ENCODE results near the gene BICDL1. TPM values are rescaled to one million over a fixed set of nuclear protein-coding genes. Genes with fewer than 3 reads are reported as not detected.

Gene BICDL1
- total and polyA plus RNA-seq, 2 donors (not counting 3 experiments of a cell fraction or from before 2014, with no cell fraction given) = 0.19 TPM; not detected in 1

DNA sequence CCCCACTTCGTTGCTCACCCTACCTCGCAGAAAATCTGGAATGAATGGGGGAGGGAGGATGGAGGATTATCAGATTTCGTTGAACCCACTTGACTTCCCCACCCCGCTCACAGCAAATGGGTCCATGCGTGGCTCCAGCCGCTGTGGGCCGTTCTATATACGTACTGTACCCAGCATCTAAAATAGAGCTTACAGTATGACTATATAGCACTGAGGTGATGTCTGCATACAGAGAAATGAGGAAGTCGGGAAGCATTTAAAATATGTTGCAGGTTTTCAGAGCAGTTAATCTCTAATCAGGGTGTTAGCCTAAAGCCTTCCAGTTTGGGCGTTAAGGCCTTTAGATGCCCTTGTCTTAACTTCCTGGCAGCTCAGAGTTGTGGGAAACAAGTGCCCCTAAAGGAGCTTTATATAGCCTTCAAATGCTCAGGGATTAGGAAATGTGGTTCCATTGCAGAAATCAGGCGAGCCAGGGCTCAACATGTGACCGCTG lies 1.4 kb downstream of the BICDL1 start:
- no peaks in the 10 kb centered on the region for H4K20me1 ChIP-seq (replicated peaks; ENCODE audit: control insufficient read depth, extremely low read depth, insufficient read depth, low read length)
- TF ChIP-seq, protein P1, sequence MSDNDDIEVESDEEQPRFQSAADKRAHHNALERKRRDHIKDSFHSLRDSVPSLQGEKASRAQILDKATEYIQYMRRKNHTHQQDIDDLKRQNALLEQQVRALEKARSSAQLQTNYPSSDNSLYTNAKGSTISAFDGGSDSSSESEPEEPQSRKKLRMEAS (IDR thresholded peaks at IDR 0.05; ENCODE audit: insufficient read depth, insufficient read length) = no peak
- TF ChIP-seq EZH2 (IDR thresholded peaks at IDR 0.05; ENCODE audit: borderline replicate concordance, low read depth, low read length, severe bottlenecking) (peak; percentile 50), POLR2A (IDR thresholded peaks at IDR 0.05; ENCODE audit: low read depth, low read length) (no peak), JUN (IDR thresholded peaks at IDR 0.05; ENCODE audit: borderline replicate concordance, insufficient read depth, insufficient read length, low read depth) (no peak), GATA2 (IDR thresholded peaks at IDR 0.05; ENCODE audit: insufficient read depth, insufficient read length, low read depth, low read length) (no peak), MYC (IDR thresholded peaks at IDR 0.05; ENCODE audit: low read depth, low read length) (no peak), FOS (IDR thresholded peaks at IDR 0.05; ENCODE audit: borderline replicate concordance, insufficient read depth, low read length) (no peak)
- no TSS peak for BruUV-seq (replicated peaks)
- FAIRE-seq (no peak), DNase-seq (ENCODE audit: low read depth, low spot score) (no peak)
- no peak overlapping the region for H3K4me2 ChIP-seq (ENCODE audit: insufficient read depth, low read length)
- dilution Hi-C loops (cut with MboI; ENCODE audit: extremely low pct_ligation_motif_present, low sequenced_read_pairs) (no loop called here), intact Hi-C loops (cut with micrococcal nuclease) (no loop called here)
- no peaks in the 10 kb centered on the region for H3K9me3 ChIP-seq (replicated peaks; ENCODE audit: control insufficient read depth, insufficient read depth, low read length)
- H3K9ac ChIP-seq (replicated peaks; ENCODE audit: extremely low read depth, insufficient read depth, low read length) = no peak overlapping the region
- no peak overlapping the region for H3K27ac ChIP-seq (ENCODE audit: insufficient read depth, low read depth, low read length)
- no peak overlapping the region for H3K4me3 ChIP-seq (replicated peaks in 1 of 3; ENCODE audit: insufficient read depth in 1 of 3, low read depth in 1 of 3, low read length in 3 of 3)
- no peak overlapping the region for H2AFZ ChIP-seq (ENCODE audit: low read depth, low read length)
- no peaks in the 10 kb centered on the region for H3K4me1 ChIP-seq (ENCODE audit: control insufficient read depth, extremely low read depth, insufficient read depth, low read length)
- no peaks in the 10 kb centered on the region for H3K9me1 ChIP-seq (replicated peaks; ENCODE audit: control insufficient read depth, extremely low read depth, insufficient read depth, low read length)
- ChIA-PET CTCF (interaction anchor here (0.9 kb wide), 2 partner anchors 10 to 96 kb away, joined by 4 read pairs; no protein-coding TSS in a partner anchor), POLR2A (no interaction called here)
- no peaks in the 10 kb centered on the region for H3K79me2 ChIP-seq (ENCODE audit: control insufficient read depth, insufficient read depth, low read length)
- H3K36me3 ChIP-seq (ENCODE audit: control insufficient read depth in 2 of 2, extremely low read depth in 1 of 2, insufficient read depth in 2 of 2, low read length in 2 of 2) = no peaks in the 10 kb centered on the region
- peaks cover 31 to 35% of the 10 kb centered on the region in 2 experiments for H3K27me3 ChIP-seq (ENCODE audit: control insufficient read depth in 2 of 2, insufficient read depth in 2 of 2, low read length in 2 of 2)

- Histone ChIP-seq H3K9me1 (replicated peaks; ENCODE audit: control insufficient read depth, extremely low read depth, insufficient read depth, low read length) (no peaks in the 10 kb centered on the region), H3K9me3 (replicated peaks; ENCODE audit: control insufficient read depth, insufficient read depth, low read length) (no peaks in the 10 kb centered on the region), H3K4me1 (ENCODE audit: control insufficient read depth, extremely low read depth, insufficient read depth, low read length) (no peaks in the 10 kb centered on the region), H3K79me2 (ENCODE audit: control insufficient read depth, insufficient read depth, low read length) (no peaks in the 10 kb centered on the region), H3K27ac (ENCODE audit: insufficient read depth, low read depth, low read length) (no peak overlapping the region), H3K4me3 (replicated peaks in 1 of 3; ENCODE audit: insufficient read depth in 1 of 3, low read depth in 1 of 3, low read length in 3 of 3) (no peak overlapping the region), H3K9ac (replicated peaks; ENCODE audit: extremely low read depth, insufficient read depth, low read length) (no peak overlapping the region), H3K27me3 (ENCODE audit: control insufficient read depth in 2 of 2, insufficient read depth in 2 of 2, low read length in 2 of 2) (peaks cover 26 to 29% of the 10 kb centered on the region in 2 experiments), H4K20me1 (replicated peaks; ENCODE audit: control insufficient read depth, extremely low read depth, insufficient read depth, low read length) (no peaks in the 10 kb centered on the region), H3K4me2 (ENCODE audit: insufficient read depth, low read length) (no peak overlapping the region), H3K36me3 (ENCODE audit: control insufficient read depth in 2 of 2, extremely low read depth in 1 of 2, insufficient read depth in 2 of 2, low read length in 2 of 2) (no peaks in the 10 kb centered on the region), H2AFZ (ENCODE audit: low read depth, low read length) (no peak overlapping the region)
- no TSS peak for BruUV-seq (replicated peaks)
- no peak for DNase-seq (ENCODE audit: low read depth, low spot score)
- POLR2A ChIA-PET = no interaction called here
- no peak for FAIRE-seq
- TF ChIP-seq POLR2AphosphoS5 (IDR thresholded peaks at IDR 0.05; ENCODE audit: insufficient read depth, low read depth, low read length) (no peak), EZH2 (IDR thresholded peaks at IDR 0.05; ENCODE audit: borderline replicate concordance, low read depth, low read length, severe bottlenecking) (no peak), GATA2 (IDR thresholded peaks at IDR 0.05; ENCODE audit: insufficient read depth, insufficient read length, low read depth, low read length) (no peak), POLR2A (IDR thresholded peaks at IDR 0.05; ENCODE audit: low read depth, low read length) (no peak), JUN (IDR thresholded peaks at IDR 0.05; ENCODE audit: borderline replicate concordance, insufficient read depth, insufficient read length, low read depth) (no peak), FOS (IDR thresholded peaks at IDR 0.05; ENCODE audit: borderline replicate concordance, insufficient read depth, low read length) (no peak), MYC (IDR thresholded peaks at IDR 0.05; ENCODE audit: low read depth, low read length) (no peak)
- TF ChIP-seq, protein P2, sequence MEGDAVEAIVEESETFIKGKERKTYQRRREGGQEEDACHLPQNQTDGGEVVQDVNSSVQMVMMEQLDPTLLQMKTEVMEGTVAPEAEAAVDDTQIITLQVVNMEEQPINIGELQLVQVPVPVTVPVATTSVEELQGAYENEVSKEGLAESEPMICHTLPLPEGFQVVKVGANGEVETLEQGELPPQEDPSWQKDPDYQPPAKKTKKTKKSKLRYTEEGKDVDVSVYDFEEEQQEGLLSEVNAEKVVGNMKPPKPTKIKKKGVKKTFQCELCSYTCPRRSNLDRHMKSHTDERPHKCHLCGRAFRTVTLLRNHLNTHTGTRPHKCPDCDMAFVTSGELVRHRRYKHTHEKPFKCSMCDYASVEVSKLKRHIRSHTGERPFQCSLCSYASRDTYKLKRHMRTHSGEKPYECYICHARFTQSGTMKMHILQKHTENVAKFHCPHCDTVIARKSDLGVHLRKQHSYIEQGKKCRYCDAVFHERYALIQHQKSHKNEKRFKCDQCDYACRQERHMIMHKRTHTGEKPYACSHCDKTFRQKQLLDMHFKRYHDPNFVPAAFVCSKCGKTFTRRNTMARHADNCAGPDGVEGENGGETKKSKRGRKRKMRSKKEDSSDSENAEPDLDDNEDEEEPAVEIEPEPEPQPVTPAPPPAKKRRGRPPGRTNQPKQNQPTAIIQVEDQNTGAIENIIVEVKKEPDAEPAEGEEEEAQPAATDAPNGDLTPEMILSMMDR (IDR thresholded peaks at IDR 0.05; ENCODE audit: extremely low read depth in 1 of 2, insufficient read depth in 1 of 2, low read depth in 1 of 2, low read length in 2 of 2) = no peak
- TF ChIP-seq, protein P1 (IDR thresholded peaks at IDR 0.05; ENCODE audit: insufficient read depth, insufficient read length) = no peak
- CTCF ChIA-PET = no interaction called here
- dilution Hi-C loops (cut with MboI; ENCODE audit: extremely low pct_ligation_motif_present, low sequenced_read_pairs) = no loop called here
- intact Hi-C loops (cut with micrococcal nuclease) = no loop called here
Observed at GRCh38 chr12:119992129-119992705, 3.2 kb downstream of the BICDL1 start.

All from endothelial cell of umbilical vein (primary cell).